Parathyroid adenoma (tissue), 2 donors: ENCODE results near the gene CSRNP3.
A peak's percentile ranks its signal among the peaks of the same experiment; 100 is the strongest.

ENCODE experiments used
- H2AFZ ChIP-seq: fragments of 300-600 bp; sonication (generic); one replicate; pipeline ENCODE4 v1.7.0; 2017; ENCODE audit warnings: antibody characterized with exemption, mild to moderate bottlenecking
- H3K27ac ChIP-seq: fragments of 300-600 bp; sonication (generic); one replicate; pipeline ENCODE4 v1.7.0; 2017
- H3K27me3 ChIP-seq: fragments of 300-600 bp; sonication (generic); one replicate; pipeline ENCODE4 v1.7.0; 2017; ENCODE audit warnings: low read length; ENCODE audit not compliant: control insufficient read depth, insufficient read depth
- H3K36me3 ChIP-seq: fragments of 300-600 bp; sonication (generic); one replicate; pipeline ENCODE4 v1.7.0; 2017; ENCODE audit warnings: low read length; ENCODE audit not compliant: control insufficient read depth, insufficient read depth
- H3K4me1 ChIP-seq: fragments of 300-600 bp; sonication (generic); one replicate; pipeline ENCODE4 v1.7.0; 2017; ENCODE audit warnings: control low read depth
- H3K4me2 ChIP-seq: fragments of 300-600 bp; sonication (generic); one replicate; pipeline ENCODE4 v1.7.0; 2017; ENCODE audit warnings: low read length
- H3K4me3 ChIP-seq: fragments of 300-600 bp; sonication (generic); one replicate; pipeline ENCODE4 v1.7.0; 2017; ENCODE audit warnings: low read depth, low read length
- H3K79me2 ChIP-seq: fragments of 300-600 bp; sonication (generic); one replicate; pipeline ENCODE4 v1.7.0; 2017; ENCODE audit warnings: control low read depth
- H3K9ac ChIP-seq: fragments of 300-600 bp; sonication (generic); one replicate; pipeline ENCODE4 v1.7.0; 2017; ENCODE audit warnings: mild to moderate bottlenecking
- H3K9me3 ChIP-seq: fragments of 300-600 bp; sonication (generic); one replicate; pipeline ENCODE4 v1.7.0; 2017; ENCODE audit warnings: low read length; ENCODE audit not compliant: control insufficient read depth
- CTCF ChIP-seq: fragments of 300-600 bp; sonication (generic); IDR thresholded peaks from one replicate; pipeline ENCODE4 v1.7.0; 2017; ENCODE audit warnings: antibody characterized with exemption, mild to moderate bottlenecking
- donor health status: primary hyperparathyroidism.

The CSRNP3 gene

GRCh38 chr2:165617741-165618481, 148.4 kb downstream of the CSRNP3 start:
- peaks cover 3% of the 10 kb centered on the region for H3K4me1 ChIP-seq
- no peak overlapping the region for H2AFZ ChIP-seq
- H3K4me2 ChIP-seq: no peak overlapping the region
- no peak overlapping the region for H3K9ac ChIP-seq
- H3K79me2 ChIP-seq: no peaks in the 10 kb centered on the region
- no peaks in the 10 kb centered on the region for H3K36me3 ChIP-seq
- H3K4me3 ChIP-seq: no peak overlapping the region
- H3K27me3 ChIP-seq: no peaks in the 10 kb centered on the region
- no peak overlapping the region for H3K27ac ChIP-seq
- H3K9me3 ChIP-seq: no peaks in the 10 kb centered on the region
- TF ChIP-seq CTCF: no peak

GRCh38 chr2:165618806-165619205, 149.3 kb downstream of the CSRNP3 start:
- Histone ChIP-seq H3K27ac (no peak overlapping the region), H3K4me2 (no peak overlapping the region), H3K27me3 (no peaks in the 10 kb centered on the region), H3K79me2 (no peaks in the 10 kb centered on the region), H3K36me3 (no peaks in the 10 kb centered on the region), H3K4me1 (peaks cover 3% of the 10 kb centered on the region), H3K9ac (no peak overlapping the region), H2AFZ (no peak overlapping the region), H3K4me3 (no peak overlapping the region), H3K9me3 (no peaks in the 10 kb centered on the region)
- no peak for TF ChIP-seq CTCF

- Histone ChIP-seq H3K27me3 (no peaks in the 10 kb centered on the region), H3K36me3 (no peaks in the 10 kb centered on the region), H3K4me2 (no peak overlapping the region), H3K9ac (no peak overlapping the region), H3K4me3 (no peak overlapping the region), H3K27ac (no peak overlapping the region), H3K9me3 (no peaks in the 10 kb centered on the region), H3K4me1 (peaks cover 3% of the 10 kb centered on the region), H3K79me2 (no peaks in the 10 kb centered on the region), H2AFZ (peak overlapping the region; percentile 55)
- TF ChIP-seq CTCF: no peak
Measured at GRCh38 chr2:165621086-165621560, 151.6 kb downstream of the CSRNP3 start.

GRCh38 chr2:165623161-165623560, 153.7 kb downstream of the CSRNP3 start:
- Histone ChIP-seq H2AFZ (no peak overlapping the region), H3K9ac (no peak overlapping the region), H3K9me3 (no peaks in the 10 kb centered on the region), H3K27me3 (no peaks in the 10 kb centered on the region), H3K36me3 (no peaks in the 10 kb centered on the region), H3K27ac (no peak overlapping the region), H3K79me2 (no peaks in the 10 kb centered on the region), H3K4me2 (no peak overlapping the region), H3K4me3 (no peak overlapping the region), H3K4me1 (peaks cover 3% of the 10 kb centered on the region)
- no peak for TF ChIP-seq CTCF
